ENCODE measurements around the gene MRTFB.

Gene MRTFB

GRCh38 chr16:14291286-14291685 is 220.2 kb downstream of the MRTFB start:
- DNase-seq, result no peak

- DNase-seq, result no peak
Observed at GRCh38 chr16:14292051-14292825, 221.1 kb downstream of the MRTFB start.

DNA sequence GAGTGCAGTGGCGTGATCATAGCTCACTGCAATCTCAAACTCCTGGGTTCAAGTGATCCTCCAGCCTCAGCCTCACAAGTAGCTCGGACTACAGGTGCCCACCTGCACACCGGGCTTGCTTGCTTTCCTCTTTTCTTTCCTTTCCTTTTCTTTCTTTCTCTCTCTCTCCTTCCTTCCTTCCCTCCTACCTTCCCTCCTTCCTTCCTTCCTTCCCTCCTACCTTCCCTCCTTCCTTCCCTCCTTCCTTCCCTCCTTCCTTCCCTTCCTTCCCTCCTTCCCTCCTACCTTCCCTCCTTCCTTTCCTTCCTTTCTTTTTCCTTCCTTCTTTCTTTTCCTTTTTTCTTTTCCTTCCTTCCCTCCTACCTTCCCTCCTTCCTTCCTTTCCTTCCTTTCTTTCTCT is 225.5 kb downstream of the MRTFB start:
- no peak for DNase-seq

DNA sequence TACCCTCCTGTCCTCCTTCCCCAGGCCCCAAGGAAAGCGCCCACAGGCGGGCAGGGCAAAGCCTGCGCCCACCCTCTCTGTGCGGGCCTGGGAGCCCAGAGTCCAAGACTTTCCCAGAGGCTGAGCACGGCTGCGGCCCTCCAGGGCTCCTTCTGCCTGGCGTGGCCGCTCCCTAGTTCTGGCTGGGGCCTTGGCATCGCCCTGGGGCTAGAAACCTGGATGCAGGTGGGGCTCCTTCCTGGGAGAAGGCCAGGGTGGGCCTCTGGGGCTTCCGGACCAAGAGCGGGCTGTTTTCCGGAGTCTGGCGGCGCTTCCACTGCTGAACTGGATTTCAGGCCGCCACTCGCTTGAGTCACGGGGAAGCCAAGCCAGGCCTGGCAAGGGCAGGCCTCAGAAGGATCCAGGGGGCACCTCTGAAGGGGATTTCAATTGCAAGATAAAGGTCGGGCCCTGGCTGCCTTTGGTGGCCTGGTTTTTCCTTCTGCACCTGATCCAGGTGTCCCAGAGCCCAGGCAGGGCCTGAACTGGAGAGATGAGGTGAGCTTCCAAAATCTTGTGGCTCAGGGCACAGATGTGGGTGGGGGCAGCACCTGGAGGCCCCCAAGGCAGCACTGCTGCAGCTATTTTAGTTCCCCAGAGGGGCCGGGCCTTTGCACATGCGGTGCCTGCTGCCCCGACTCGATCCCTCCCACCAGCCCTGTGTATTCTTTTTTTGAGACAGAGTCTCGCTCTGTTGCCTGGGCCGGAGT is 227.4 kb downstream of the MRTFB start:
- no peak for DNase-seq

DNA sequence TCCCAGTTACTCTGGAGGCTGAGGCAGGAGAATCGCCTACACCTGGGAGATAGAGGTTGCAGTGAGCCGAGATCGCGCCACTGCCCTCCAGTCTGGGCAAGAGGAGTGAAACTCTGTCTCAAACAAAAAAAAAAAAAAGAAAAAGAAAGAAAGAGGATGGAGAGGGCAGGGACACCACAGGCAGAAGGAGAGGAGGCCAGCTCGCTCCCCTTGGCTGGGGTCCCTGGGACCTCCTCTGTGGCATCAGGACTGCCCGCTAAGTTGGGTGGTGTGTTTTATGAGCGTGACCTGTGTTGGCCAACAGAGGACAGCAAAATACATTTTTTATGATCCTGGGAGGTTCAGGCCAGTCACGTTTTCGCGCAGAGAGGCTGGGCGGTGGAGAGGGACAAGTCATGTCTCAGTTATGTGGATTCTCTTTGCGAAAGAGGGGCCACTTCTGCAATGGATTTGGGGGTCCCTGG is 229.6 kb downstream of the MRTFB start:
- peak; percentile 62 for DNase-seq

DNA sequence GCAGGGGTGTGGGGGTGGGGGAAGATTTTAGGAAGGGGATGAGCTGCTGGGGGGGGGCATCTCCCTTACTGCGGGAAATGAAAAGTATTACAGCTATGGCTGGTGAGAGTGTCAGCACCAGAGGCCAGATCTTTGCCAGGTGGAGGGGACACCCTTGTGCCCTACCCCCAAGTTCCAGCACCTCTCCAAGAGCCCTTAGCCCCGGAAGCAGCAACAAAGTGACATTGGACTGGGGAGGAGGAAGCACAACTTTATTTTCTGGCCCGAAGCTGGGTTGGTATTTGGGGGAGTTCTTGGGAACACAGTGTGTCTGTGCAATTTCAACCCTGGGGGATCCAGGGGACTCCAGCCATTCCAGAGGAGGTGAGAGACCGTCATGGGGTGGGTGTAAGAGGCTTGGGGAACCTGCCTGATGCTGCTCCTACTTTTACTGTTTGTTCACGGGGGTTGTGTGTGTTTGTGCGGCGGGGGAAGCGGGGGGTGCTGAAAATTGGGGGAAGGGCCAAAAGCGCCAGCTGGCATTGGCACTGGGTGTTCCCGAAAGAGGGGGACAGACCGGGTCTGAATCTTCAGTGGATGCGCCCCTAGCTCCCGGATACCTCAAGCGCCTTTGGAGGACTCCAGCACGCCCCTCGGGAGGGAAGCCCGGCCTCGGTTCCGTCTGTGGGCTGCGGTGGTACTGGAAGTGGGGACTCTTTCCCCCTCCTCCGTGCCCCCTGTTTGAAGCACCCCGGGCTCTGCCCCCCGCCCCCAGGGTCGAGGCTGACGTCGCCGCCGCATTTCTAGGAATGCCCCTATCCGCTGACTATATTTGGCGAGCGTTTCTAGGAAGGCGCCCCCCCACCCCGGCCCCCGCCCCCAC is 230.3 kb downstream of the MRTFB start:
- DNase-seq, result peak; percentile 22

DNA sequence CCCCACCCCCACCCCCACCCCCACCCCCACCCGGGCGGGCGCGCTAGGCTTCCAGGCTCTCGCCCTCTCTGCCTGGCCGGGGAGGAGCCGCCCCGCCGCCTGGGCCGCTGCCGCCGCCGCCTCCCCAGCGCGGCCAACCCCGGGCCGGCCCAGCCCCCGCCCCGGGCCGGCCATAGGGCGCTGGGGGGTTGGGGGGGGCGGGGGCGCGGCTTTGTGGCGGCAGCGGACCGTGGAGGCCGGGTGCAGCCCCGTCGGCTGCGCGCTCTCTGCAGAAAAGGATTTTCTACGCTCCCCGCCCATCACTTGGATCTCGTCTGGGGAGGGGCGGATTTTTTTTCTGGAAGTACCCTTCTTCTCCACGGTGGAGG is 230.9 kb downstream of the MRTFB start:
- peak; percentile 22 for DNase-seq

- peak; percentile 4 for DNase-seq
Observed at GRCh38 chr16:14302399-14303181, 231.5 kb downstream of the MRTFB start.

DNA sequence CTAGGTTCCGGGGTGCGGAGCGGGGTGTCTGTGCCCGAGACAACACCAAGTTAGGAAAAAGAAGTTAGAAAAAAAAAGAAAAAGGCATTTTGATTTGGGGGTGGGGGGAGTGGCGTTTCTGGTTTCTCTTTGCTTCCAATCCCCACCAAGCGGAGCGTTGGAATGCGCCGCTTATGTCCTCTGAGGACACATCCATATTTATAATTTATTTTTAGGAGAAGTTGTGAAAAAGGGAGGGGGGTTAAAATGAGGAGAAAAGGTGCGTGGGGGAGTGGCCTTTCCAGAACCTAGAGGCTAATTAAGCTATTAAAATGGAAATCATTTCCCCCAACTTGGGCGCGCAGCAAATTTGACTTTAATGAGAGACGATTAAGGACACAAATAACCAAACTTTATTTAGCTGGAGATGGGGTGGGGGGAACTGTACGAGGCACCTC is 232.1 kb downstream of the MRTFB start:
- DNase-seq, result no peak

DNA sequence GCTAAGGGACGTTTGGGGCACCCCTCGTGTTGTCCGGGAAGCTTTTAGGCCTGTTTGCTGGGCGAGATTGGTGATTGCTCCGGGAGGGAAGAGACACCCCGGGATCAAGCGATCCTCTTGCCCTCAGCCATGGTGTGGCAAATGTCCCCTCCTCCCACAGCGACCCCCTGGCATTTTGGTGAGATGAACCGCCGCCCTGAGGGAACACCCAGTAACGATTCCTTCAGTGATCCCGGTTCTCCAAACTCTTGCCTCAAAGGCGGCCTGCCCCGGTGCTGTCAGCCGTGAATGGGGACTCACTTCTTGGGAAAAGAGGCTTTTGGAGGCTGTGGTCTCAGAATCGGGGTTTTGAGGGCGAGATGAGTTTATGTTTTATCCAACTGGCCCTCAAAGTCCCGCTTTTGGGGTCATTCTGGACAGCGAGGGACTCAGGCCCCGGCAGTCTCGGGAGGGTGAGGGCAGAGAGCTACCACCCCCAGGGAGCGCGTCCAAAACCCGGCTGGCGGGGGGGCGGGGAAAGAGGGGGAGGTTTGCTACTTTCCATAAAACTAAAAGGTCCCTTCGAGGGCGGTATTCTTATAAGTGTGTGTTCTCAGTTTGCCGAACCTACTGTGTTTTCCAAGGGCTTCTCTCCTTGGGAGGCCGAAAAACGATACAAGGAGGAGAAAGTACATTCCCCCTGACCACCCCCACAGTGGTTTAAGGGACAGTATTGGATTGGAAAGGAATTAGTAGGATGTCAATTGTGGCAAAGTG is 232.7 kb downstream of the MRTFB start:
- DNase-seq, result no peak

DNA sequence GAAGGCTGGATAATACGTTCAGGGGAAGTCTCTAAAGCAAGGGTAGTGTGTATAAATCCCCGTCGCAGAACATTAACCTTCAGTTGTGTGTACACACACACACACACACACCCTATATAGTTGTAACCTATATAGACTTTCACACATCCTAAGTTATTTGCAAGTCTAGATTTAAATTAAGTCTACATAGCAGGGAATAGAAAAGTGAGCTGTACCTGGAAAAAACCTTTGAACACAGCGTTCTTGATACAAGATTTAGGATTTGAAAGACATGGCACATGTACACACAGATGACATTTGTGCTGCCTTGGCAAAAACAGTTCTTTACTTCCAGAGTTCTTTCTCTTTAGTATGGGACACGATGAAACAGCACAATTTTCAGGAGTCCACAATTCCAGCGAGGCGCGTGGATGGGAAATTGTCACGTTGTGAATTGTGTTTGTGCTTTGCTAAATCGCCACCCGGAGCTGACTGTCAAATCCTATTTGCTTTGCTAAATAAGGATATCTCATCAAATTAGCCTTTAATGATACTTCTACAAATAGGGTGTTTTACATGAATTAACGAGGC is 233.9 kb downstream of the MRTFB start:
- DNase-seq, result no peak

- DNase-seq, result no peak
Observed at GRCh38 chr16:14306485-14307058, 235.5 kb downstream of the MRTFB start.

- no peak for DNase-seq
Observed at GRCh38 chr16:14307059-14307526, 236.0 kb downstream of the MRTFB start.

- no peak for DNase-seq
Observed at GRCh38 chr16:14307527-14308367, 236.6 kb downstream of the MRTFB start.

DNA sequence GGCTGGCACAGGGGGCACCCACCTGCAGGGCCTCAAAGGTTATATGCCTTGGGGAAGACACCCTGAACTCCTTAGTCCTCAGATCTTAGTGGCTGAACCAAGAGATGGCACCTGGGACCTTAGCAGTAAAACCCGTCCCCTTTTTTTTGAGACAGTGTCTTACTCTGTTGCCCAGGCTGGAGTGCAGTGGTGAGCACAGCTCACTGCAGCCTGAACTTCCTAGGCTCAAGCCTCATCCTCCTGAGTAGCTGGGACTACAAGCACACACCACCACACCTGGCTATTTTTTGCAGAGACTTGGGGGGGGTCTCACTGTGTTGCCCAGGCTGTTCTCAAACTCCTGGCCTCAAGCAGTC is 237.2 kb downstream of the MRTFB start:
- no peak for DNase-seq

DNA sequence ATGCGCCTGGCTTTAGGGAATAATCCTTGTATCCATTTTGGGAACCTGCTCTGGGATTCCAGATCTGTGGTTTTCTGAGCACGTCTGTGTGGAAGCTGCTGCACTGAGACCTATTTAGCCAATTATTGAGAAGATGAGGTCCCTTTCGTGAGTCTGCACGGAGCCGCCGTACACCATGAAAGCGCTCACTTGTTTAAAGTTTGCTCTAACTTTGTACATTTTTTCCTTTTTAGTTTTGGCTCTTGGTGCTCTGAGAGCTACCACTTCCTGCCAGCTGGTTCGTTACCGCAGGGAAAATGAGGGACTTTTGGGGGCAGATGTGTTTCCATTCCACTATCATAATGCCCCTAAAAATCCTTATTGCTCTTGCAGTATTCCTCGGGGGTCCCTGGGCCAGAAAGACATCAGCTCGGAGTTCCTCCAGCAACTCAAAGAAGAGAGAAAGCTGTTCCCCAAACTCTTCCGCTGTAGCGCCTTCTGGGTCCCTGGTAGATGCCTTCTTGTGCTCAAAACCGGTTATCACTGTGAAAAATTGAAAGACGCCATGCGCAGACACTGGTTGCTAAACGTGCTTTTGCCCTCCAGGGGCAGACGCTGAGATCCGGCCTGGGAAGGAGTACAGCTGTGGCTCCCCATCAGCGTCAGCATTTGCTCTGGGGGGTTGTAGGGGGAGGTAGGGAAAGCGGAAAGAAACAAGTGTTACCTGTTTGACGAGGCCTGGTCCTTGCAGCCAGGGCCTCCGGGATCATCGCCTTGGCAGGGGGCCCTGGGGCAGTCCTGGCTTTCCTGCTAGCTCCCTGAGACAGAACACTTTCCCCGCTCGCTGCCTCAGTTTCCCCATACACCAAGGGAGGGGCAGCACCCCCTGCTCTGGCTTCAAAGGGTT is 238.1 kb downstream of the MRTFB start:
- DNase-seq, result no peak

GRCh38 chr16:14309906-14310305 is 238.8 kb downstream of the MRTFB start:
- DNase-seq, result no peak

- DNase-seq, result no peak
Observed at GRCh38 chr16:14310519-14310991, 239.4 kb downstream of the MRTFB start.

DNA sequence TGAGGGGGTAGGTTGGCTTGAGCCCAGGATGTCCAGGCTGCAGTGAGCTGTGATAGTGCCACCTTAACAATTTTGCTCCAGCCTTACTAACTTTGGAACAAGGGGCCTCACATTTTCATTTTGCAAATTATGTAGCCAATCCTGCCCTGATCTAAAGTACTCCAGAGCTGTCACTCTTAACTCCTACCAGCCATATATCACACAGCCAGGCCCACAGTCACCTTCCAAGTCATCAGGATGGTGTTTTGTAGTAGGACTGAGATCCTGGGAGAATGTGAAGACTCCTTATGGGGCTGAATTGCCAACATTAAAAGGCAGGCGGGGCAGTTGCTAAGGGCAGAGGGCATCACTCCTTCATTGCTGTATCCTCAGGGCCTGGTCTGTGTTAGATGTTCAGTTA is 243.0 kb downstream of the MRTFB start:
- no peak for DNase-seq
